ENCODE measurements around the gene SLC13A3.

DNA sequence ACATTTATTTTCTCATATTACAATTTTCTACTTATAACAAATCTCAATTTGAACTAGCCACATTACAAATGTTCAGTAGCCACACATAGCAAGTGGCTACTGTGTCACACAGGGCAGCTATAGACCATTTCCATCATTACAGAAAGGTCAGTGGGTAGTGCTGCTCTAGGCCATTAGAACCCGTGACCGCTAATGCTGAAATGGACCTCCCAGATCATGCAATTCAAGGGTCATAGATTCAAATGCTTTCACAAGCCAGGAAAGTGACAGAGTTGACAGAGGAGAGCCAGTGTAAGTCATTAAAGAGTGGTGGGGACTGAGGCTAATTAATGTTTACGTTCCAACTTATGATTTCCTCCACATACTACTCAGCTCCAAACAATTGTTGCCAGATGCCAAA lies 97.3 kb downstream of the SLC13A3 start:
- TF ChIP-seq POLR2A (IDR thresholded peaks at IDR 0.05), result no peak
- TF ChIP-seq, protein P1, sequence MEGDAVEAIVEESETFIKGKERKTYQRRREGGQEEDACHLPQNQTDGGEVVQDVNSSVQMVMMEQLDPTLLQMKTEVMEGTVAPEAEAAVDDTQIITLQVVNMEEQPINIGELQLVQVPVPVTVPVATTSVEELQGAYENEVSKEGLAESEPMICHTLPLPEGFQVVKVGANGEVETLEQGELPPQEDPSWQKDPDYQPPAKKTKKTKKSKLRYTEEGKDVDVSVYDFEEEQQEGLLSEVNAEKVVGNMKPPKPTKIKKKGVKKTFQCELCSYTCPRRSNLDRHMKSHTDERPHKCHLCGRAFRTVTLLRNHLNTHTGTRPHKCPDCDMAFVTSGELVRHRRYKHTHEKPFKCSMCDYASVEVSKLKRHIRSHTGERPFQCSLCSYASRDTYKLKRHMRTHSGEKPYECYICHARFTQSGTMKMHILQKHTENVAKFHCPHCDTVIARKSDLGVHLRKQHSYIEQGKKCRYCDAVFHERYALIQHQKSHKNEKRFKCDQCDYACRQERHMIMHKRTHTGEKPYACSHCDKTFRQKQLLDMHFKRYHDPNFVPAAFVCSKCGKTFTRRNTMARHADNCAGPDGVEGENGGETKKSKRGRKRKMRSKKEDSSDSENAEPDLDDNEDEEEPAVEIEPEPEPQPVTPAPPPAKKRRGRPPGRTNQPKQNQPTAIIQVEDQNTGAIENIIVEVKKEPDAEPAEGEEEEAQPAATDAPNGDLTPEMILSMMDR (IDR thresholded peaks at IDR 0.05), result no peak

Measured in tibial nerve (tissue), 3 donors.